Measurements from ENCODE around the gene USH1C. TPM values are rescaled to one million over a fixed set of nuclear protein-coding genes. Genes with fewer than 3 reads are reported as not detected.

Gene USH1C
- total RNA-seq, 3 donors from 2014 or later (not counting 1 experiment from before 2014, with no cell fraction given): not detected

- no peak overlapping the region for H3K4me3 Mint-ChIP-seq
- no peak overlapping the region for H3K27ac ChIP-seq (ENCODE audit: low read length)
- H3K27ac Mint-ChIP-seq: no peak overlapping the region
- no peaks in the 10 kb centered on the region for H3K36me3 ChIP-seq (ENCODE audit: control insufficient read depth, insufficient read depth, low read length)
- DNase-seq (no peak), ATAC-seq (no peak)
- TF ChIP-seq CTCF (IDR thresholded peaks at IDR 0.05): no peak
- H3K9me3 ChIP-seq (ENCODE audit: control insufficient read depth, insufficient read depth, low read length): no peaks in the 10 kb centered on the region
- intact Hi-C loops (cut with micrococcal nuclease): no loop called here
- WGBS (ENCODE audit: insufficient coverage): 88% methylated on average over 8 of the region's 8 CpGs
- no peaks in the 10 kb centered on the region for H3K27me3 ChIP-seq (ENCODE audit: control insufficient read depth, insufficient read depth, low read length)
- no peaks in the 10 kb centered on the region for H3K4me1 ChIP-seq (ENCODE audit: control insufficient read depth, insufficient read depth, low read length)
- no peaks in the 10 kb centered on the region for H3K4me1 Mint-ChIP-seq
- peaks cover 0 to 3% of the 10 kb centered on the region in 2 donors for H3K27me3 Mint-ChIP-seq (ENCODE audit: low read depth in 2 of 2)
- H3K4me3 ChIP-seq (ENCODE audit: low read length): no peak overlapping the region
- no peaks in the 10 kb centered on the region for H3K36me3 Mint-ChIP-seq
- no peaks in the 10 kb centered on the region for H3K9me3 Mint-ChIP-seq
Measured at GRCh38 chr11:17556999-17557398, 12.8 kb upstream of the USH1C start.

GRCh38 chr11:17554487-17554886 is 10.3 kb upstream of the USH1C start:
- TF ChIP-seq CTCF (IDR thresholded peaks at IDR 0.05): no peak
- DNase-seq (no peak), ATAC-seq (no peak)
- no peaks in the 10 kb centered on the region for H3K9me3 Mint-ChIP-seq
- H3K36me3 Mint-ChIP-seq: no peaks in the 10 kb centered on the region
- H3K4me1 Mint-ChIP-seq: peaks cover 0 to 9% of the 10 kb centered on the region in 2 donors
- Histone ChIP-seq H3K4me3 (ENCODE audit: low read length) (no peak overlapping the region), H3K27ac (ENCODE audit: low read length) (no peak overlapping the region), H3K4me1 (ENCODE audit: control insufficient read depth, insufficient read depth, low read length) (no peaks in the 10 kb centered on the region), H3K36me3 (ENCODE audit: control insufficient read depth, insufficient read depth, low read length) (no peaks in the 10 kb centered on the region), H3K27me3 (ENCODE audit: control insufficient read depth, insufficient read depth, low read length) (no peaks in the 10 kb centered on the region), H3K9me3 (ENCODE audit: control insufficient read depth, insufficient read depth, low read length) (no peaks in the 10 kb centered on the region)
- no peak overlapping the region for H3K27ac Mint-ChIP-seq
- no peak overlapping the region for H3K4me3 Mint-ChIP-seq
- WGBS (ENCODE audit: insufficient coverage): 91% methylated on average over 2 of the region's 4 CpGs
- H3K27me3 Mint-ChIP-seq (ENCODE audit: low read depth in 2 of 2): peaks cover 2 to 3% of the 10 kb centered on the region in 2 donors
- intact Hi-C loops (cut with micrococcal nuclease): no loop called here

GRCh38 chr11:17553249-17553546 is 9.0 kb upstream of the USH1C start:
- peaks cover 4 to 8% of the 10 kb centered on the region in 2 donors for H3K27me3 Mint-ChIP-seq (ENCODE audit: low read depth in 2 of 2)
- Histone ChIP-seq H3K4me3 (ENCODE audit: low read length) (no peak overlapping the region), H3K36me3 (ENCODE audit: control insufficient read depth, insufficient read depth, low read length) (no peaks in the 10 kb centered on the region), H3K27ac (ENCODE audit: low read length) (no peak overlapping the region), H3K9me3 (ENCODE audit: control insufficient read depth, insufficient read depth, low read length) (no peaks in the 10 kb centered on the region), H3K27me3 (ENCODE audit: control insufficient read depth, insufficient read depth, low read length) (no peaks in the 10 kb centered on the region), H3K4me1 (ENCODE audit: control insufficient read depth, insufficient read depth, low read length) (no peaks in the 10 kb centered on the region)
- no peak overlapping the region for H3K4me3 Mint-ChIP-seq
- H3K4me1 Mint-ChIP-seq: peaks cover 0 to 9% of the 10 kb centered on the region in 2 donors
- WGBS (ENCODE audit: insufficient coverage): 92% methylated on average over 7 of the region's 7 CpGs
- no peak for DNase-seq
- H3K9me3 Mint-ChIP-seq: no peaks in the 10 kb centered on the region
- H3K27ac Mint-ChIP-seq: no peak overlapping the region
- H3K36me3 Mint-ChIP-seq: no peaks in the 10 kb centered on the region
- intact Hi-C loops (cut with micrococcal nuclease): no loop called here
- ATAC-seq: no peak
- TF ChIP-seq CTCF (IDR thresholded peaks at IDR 0.05): no peak

- no peaks in the 10 kb centered on the region for H3K36me3 ChIP-seq (ENCODE audit: control insufficient read depth, insufficient read depth, low read length)
- Mint-ChIP-seq H3K36me3 (no peaks in the 10 kb centered on the region), H3K4me1 (peaks cover 0 to 9% of the 10 kb centered on the region in 2 donors), H3K4me3 (no peak overlapping the region), H3K27me3 (ENCODE audit: low read depth in 2 of 2) (peaks cover 5 to 10% of the 10 kb centered on the region in 2 donors), H3K9me3 (no peaks in the 10 kb centered on the region), H3K27ac (no peak overlapping the region)
- TF ChIP-seq CTCF (IDR thresholded peaks at IDR 0.05): no peak
- no peak overlapping the region for H3K27ac ChIP-seq (ENCODE audit: low read length)
- H3K27me3 ChIP-seq (ENCODE audit: control insufficient read depth, insufficient read depth, low read length): no peaks in the 10 kb centered on the region
- peak in 1 of 3 donors; percentile 45 for ATAC-seq
- intact Hi-C loops (cut with micrococcal nuclease): no loop called here
- DNase-seq: no peak
- WGBS (ENCODE audit: insufficient coverage): 82% methylated on average over 10 of the region's 10 CpGs
- H3K4me3 ChIP-seq (ENCODE audit: low read length): no peak overlapping the region
- no peaks in the 10 kb centered on the region for H3K4me1 ChIP-seq (ENCODE audit: control insufficient read depth, insufficient read depth, low read length)
- H3K9me3 ChIP-seq (ENCODE audit: control insufficient read depth, insufficient read depth, low read length): no peaks in the 10 kb centered on the region
Measured at GRCh38 chr11:17552392-17553248, 8.4 kb upstream of the USH1C start.

All from natural killer cell (primary cell).